ENCODE measurements around the gene LGI2.

DNA sequence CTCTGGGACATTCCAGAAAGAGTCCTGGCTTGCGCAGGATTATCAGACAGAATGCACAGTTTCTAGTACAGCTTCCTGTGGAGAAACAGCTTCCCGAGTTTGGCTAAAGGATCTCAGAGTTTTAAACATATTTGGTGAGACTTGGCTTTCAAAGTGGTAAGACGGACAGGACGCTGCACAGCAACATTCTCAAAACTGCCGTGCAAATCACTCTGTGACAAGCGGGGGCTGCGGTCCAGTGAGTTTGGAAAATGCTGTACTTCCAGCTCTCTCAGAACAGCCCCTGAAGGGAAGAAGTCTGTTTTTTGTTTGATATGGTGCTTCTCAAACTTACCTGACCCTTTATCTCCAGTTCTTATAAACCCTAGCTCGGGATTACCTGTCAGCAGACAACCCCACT is 18.1 kb downstream of the LGI2 start:
- TF ChIP-seq, protein P1, sequence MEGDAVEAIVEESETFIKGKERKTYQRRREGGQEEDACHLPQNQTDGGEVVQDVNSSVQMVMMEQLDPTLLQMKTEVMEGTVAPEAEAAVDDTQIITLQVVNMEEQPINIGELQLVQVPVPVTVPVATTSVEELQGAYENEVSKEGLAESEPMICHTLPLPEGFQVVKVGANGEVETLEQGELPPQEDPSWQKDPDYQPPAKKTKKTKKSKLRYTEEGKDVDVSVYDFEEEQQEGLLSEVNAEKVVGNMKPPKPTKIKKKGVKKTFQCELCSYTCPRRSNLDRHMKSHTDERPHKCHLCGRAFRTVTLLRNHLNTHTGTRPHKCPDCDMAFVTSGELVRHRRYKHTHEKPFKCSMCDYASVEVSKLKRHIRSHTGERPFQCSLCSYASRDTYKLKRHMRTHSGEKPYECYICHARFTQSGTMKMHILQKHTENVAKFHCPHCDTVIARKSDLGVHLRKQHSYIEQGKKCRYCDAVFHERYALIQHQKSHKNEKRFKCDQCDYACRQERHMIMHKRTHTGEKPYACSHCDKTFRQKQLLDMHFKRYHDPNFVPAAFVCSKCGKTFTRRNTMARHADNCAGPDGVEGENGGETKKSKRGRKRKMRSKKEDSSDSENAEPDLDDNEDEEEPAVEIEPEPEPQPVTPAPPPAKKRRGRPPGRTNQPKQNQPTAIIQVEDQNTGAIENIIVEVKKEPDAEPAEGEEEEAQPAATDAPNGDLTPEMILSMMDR (IDR thresholded peaks at IDR 0.05; ENCODE audit: low read depth, low read length), result no peak
- TF ChIP-seq, protein P2, sequence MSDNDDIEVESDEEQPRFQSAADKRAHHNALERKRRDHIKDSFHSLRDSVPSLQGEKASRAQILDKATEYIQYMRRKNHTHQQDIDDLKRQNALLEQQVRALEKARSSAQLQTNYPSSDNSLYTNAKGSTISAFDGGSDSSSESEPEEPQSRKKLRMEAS (IDR thresholded peaks at IDR 0.05; ENCODE audit: low read depth, low read length), result no peak
- TF ChIP-seq POLR2A (IDR thresholded peaks at IDR 0.05; ENCODE audit: extremely low read depth, insufficient read length), result no peak
